ENCODE measurements around the gene GPR151. TPM values are rescaled to one million over a fixed set of nuclear protein-coding genes. Genes with fewer than 3 reads are reported as not detected.

Gene GPR151
- total RNA-seq, 1 experiment from 2014 or later = not detected

DNA sequence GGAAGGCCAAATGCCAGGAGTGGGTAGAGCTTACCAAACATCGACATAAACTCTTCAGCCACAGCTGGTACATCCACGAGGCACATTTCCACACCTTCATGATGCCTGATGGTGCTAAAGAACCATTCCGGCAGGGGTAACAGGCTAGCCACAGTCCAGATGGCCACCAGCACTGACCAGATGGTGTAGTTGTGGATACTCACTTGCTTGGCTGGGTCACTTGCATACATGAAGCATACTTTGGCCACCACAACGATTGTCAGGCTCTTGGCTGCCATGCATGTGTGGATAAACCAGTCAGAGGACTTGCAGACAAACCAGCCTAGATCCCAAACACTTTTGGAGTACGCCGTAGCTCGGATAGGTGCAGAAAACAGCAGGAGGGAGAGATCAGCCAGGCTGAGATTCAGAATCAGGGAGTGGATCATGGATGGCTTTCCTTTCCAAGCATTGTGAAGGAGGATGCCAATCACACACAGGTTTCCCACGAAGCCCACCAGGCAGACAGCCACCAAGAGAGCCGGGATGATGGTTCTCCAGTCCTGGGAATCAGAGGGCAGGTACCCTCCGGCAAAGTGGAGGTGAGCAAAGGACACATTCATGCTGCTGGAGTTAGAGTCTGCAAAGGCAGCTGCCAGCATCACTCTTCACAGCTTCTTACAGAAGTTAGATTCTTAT, 378 bp downstream of the GPR151 start:
- H3K27me3 ChIP-seq (ENCODE audit: control insufficient read depth, insufficient read depth, low read length) = peaks cover 2% of the 10 kb centered on the region; the same call in 1 of the 2 replicates
- no peaks in the 10 kb centered on the region for H3K4me1 ChIP-seq (ENCODE audit: control insufficient read depth, insufficient read depth, low read length)
- no TSS peak for BruUV-seq (replicated peaks)
- ATAC-seq (peak; percentile 60), DNase-seq (ENCODE audit: low read depth, low spot score) (no peak)
- H3K4me3 ChIP-seq (ENCODE audit: low read depth in 2 of 2, low read length in 2 of 2) = no peak overlapping the region
- H3K27ac ChIP-seq (ENCODE audit: low read length) = no peak overlapping the region
- in situ Hi-C loops (cut with HindIII; ENCODE audit: low pct_unique_long_range_greater_than_20kb, low sequenced_read_pairs) (no loop called here), intact Hi-C loops (cut with micrococcal nuclease; ENCODE audit: unreplicated experiment) (no loop called here)
- POLR2A ChIA-PET = interaction anchor here (0.5 kb wide), 1 partner anchor 173 kb away, joined by 3 read pairs; no protein-coding TSS in a partner anchor
- peaks cover 17% of the 10 kb centered on the region for H3K36me3 ChIP-seq (ENCODE audit: control insufficient read depth, insufficient read depth, low read length)
- TF ChIP-seq TCF7L2 (IDR thresholded peaks at IDR 0.05; ENCODE audit: low read depth, low read length) (no peak), REST (IDR thresholded peaks at IDR 0.05; ENCODE audit: insufficient read depth in 1 of 2, low read depth in 2 of 2, low read length in 1 of 2) (no peak), CTCF (IDR thresholded peaks at IDR 0.05) (no peak), SIN3A (IDR thresholded peaks at IDR 0.05; ENCODE audit: borderline replicate concordance, insufficient read depth, low read depth, low read length) (no peak), POLR2AphosphoS5 (IDR thresholded peaks at IDR 0.05; ENCODE audit: low read depth, low read length) (no peak; the same call in 1 of the 2 replicates)
- H3K9me3 ChIP-seq (ENCODE audit: control insufficient read depth, insufficient read depth, low read depth, low read length) = no peaks in the 10 kb centered on the region
- CTCF ChIA-PET = no interaction called here

DNA sequence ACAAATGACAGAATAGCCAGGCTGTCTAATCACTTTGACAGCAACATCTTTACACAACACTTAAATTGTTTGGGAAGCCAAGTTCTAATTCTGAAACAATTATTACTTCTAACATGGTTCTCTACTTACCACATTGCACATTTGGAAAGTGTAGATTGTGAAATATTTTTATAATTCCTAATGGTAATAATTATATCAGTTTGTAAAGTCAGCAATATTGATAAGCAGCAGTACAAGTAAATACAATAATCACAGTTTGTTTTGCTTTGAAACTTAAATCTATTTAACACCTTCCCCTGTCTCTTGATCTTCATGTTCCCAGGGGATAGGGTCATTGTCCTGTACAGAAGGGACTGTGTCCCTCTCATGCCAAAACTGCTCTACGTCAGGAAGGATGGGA, 1.4 kb downstream of the GPR151 start:
- Histone ChIP-seq H3K27me3 (ENCODE audit: control insufficient read depth, insufficient read depth, low read length) (peaks cover 2% of the 10 kb centered on the region; the same call in 1 of the 2 replicates), H3K9me3 (ENCODE audit: control insufficient read depth, insufficient read depth, low read depth, low read length) (no peaks in the 10 kb centered on the region), H3K27ac (ENCODE audit: low read length) (no peak overlapping the region), H3K4me1 (ENCODE audit: control insufficient read depth, insufficient read depth, low read length) (no peaks in the 10 kb centered on the region), H3K4me3 (ENCODE audit: low read depth in 2 of 2, low read length in 2 of 2) (no peak overlapping the region), H3K36me3 (ENCODE audit: control insufficient read depth, insufficient read depth, low read length) (peaks cover 26% of the 10 kb centered on the region)
- intact Hi-C loops (cut with micrococcal nuclease; ENCODE audit: unreplicated experiment) (no loop called here), in situ Hi-C loops (cut with HindIII; ENCODE audit: low pct_unique_long_range_greater_than_20kb, low sequenced_read_pairs) (no loop called here)
- POLR2A ChIA-PET = no interaction called here
- no TSS peak for BruUV-seq (replicated peaks)
- CTCF ChIA-PET = no interaction called here
- ATAC-seq (no peak), DNase-seq (ENCODE audit: low read depth, low spot score) (no peak)
- TF ChIP-seq CTCF (IDR thresholded peaks at IDR 0.05) = no peak
- no peak for TF ChIP-seq POLR2AphosphoS5 (IDR thresholded peaks at IDR 0.05; ENCODE audit: low read depth, low read length)
- no peak for TF ChIP-seq SIN3A (IDR thresholded peaks at IDR 0.05; ENCODE audit: borderline replicate concordance, insufficient read depth, low read depth, low read length)
- no peak for TF ChIP-seq TCF7L2 (IDR thresholded peaks at IDR 0.05; ENCODE audit: low read depth, low read length)
- TF ChIP-seq REST (IDR thresholded peaks at IDR 0.05; ENCODE audit: insufficient read depth in 1 of 2, low read depth in 2 of 2, low read length in 1 of 2) = no peak
